Fibroblast of lung (primary cell): ENCODE measurements around the gene GNA12. TPM values are rescaled to one million over a fixed set of nuclear protein-coding genes. Genes with fewer than 3 reads are reported as not detected.

Experiments
- DNase-seq, 2 donors: peaks; one replicate each; pipeline versions ENCODE4 v3.0.0 to v3.0.0-alpha.2; 2010; ENCODE audit warnings: low read depth in 2 of 2
- H2AFZ ChIP-seq: 2 replicates; pipeline ENCODE4 v1.5.1; 2012; ENCODE audit warnings: low read length, control low read depth, inconsistent platforms
- H3K27ac ChIP-seq: 2 replicates; pipeline ENCODE4 v1.5.1; 2011; ENCODE audit warnings: low read length, control low read depth; ENCODE audit not compliant: insufficient read depth
- H3K27me3 ChIP-seq: 2 replicates; pipeline ENCODE4 v1.5.1; 2011; ENCODE audit warnings: mild to moderate bottlenecking, low read length; ENCODE audit not compliant: control insufficient read depth, insufficient read depth
- H3K36me3 ChIP-seq: 2 replicates; pipeline ENCODE4 v1.5.1; 2011; ENCODE audit warnings: low read length; ENCODE audit not compliant: control insufficient read depth, insufficient read depth
- H3K4me1 ChIP-seq: 2 replicates; pipeline ENCODE4 v1.5.1; 2011; ENCODE audit warnings: low read length; ENCODE audit not compliant: control insufficient read depth, insufficient read depth; ENCODE audit errors: extremely low read depth
- H3K4me2 ChIP-seq: 2 replicates; pipeline ENCODE4 v1.5.1; 2011; ENCODE audit warnings: low read length, control low read depth; ENCODE audit not compliant: insufficient read depth; ENCODE audit errors: extremely low read depth
- H3K4me3 ChIP-seq, 4 experiments: fragments of 200-600 bp in 1 of 4; sonication (generic) in 1 of 4; replicated peaks in 1 of 4; 2 replicates each; pipeline ENCODE4 v1.5.1; 2011 to 2016; ENCODE audit warnings: low read length in 4 of 4, low read depth in 3 of 4, mild to moderate bottlenecking in 3 of 4, control low read depth in 2 of 4, inconsistent platforms in 1 of 4, mixed read lengths in 1 of 4; ENCODE audit not compliant: insufficient read depth in 1 of 4; ENCODE audit errors: control extremely low read depth in 1 of 4
- H3K79me2 ChIP-seq: 2 replicates; pipeline ENCODE4 v1.5.1; 2012; ENCODE audit warnings: mild to moderate bottlenecking, low read length, inconsistent platforms; ENCODE audit not compliant: control insufficient read depth, insufficient read depth
- H3K9ac ChIP-seq: 2 replicates; pipeline ENCODE4 v1.5.1; 2011; ENCODE audit warnings: mild to moderate bottlenecking, low read length, control low read depth; ENCODE audit not compliant: insufficient read depth
- H3K9me3 ChIP-seq: 2 replicates; pipeline ENCODE4 v1.5.1; 2012; ENCODE audit warnings: low read depth, low read length; ENCODE audit not compliant: control insufficient read depth, insufficient read depth
- H4K20me1 ChIP-seq: 2 replicates; pipeline ENCODE4 v1.5.1; 2011; ENCODE audit warnings: low read length; ENCODE audit not compliant: control insufficient read depth, insufficient read depth; ENCODE audit errors: extremely low read depth
- EZH2 ChIP-seq: IDR thresholded peaks from 2 replicates; pipeline ENCODE4 v1.5.1; 2012; ENCODE audit warnings: low read length, control low read depth, mild to moderate bottlenecking; ENCODE audit errors: missing control alignments
- polyA plus RNA-seq, 2 donors: library from polyadenylated mRNA; depleted of rRNA in 1 of 2; stranded (reverse) in 1 of 2; unstranded in 1 of 2; fragments of >200 nt; gene quantifications; 2 replicates each; pipeline ENCODE4 v1.2.1, GENCODE V29; 2011 to 2012; ENCODE audit warnings: missing spikeins in 1 of 2
- total RNA-seq: library from RNA; depleted of rRNA; stranded (reverse); fragments of >200 nt; gene quantifications from 2 replicates; pipeline ENCODE4 v1.2.1, GENCODE V29; 2014
- TF ChIP-seq, protein P1 (sequence below), 2 donors: IDR thresholded peaks in 1 of 2; conservative IDR thresholded peaks in 1 of 2; 1 replicate in 1 of 2; 2 replicates in 1 of 2; pipeline ENCODE4 v1.5.1; 2011 to 2012; ENCODE audit warnings: low read length in 2 of 2, control low read depth in 1 of 2, inconsistent platforms in 1 of 2, low read depth in 1 of 2, mild to moderate bottlenecking in 1 of 2

GNA12 gene
- total and polyA plus RNA-seq, 2 donors (not counting 1 experiment from before 2014, with no cell fraction given) = 36.2 to 137 TPM

- peak overlapping the region; percentile 76 for H3K4me2 ChIP-seq
- no peak overlapping the region for H2AFZ ChIP-seq
- no peaks in the 10 kb centered on the region for H4K20me1 ChIP-seq
- H3K27ac ChIP-seq = peak overlapping the region; percentile 96
- no peaks in the 10 kb centered on the region for H3K36me3 ChIP-seq
- DNase-seq = peak in 1 of 2 donors; percentile 74
- no peaks in the 10 kb centered on the region for H3K9me3 ChIP-seq
- peaks cover 54% of the 10 kb centered on the region for H3K79me2 ChIP-seq
- peak overlapping the region in 2 of 4 experiments; percentile 1 to 29 for H3K4me3 ChIP-seq
- TF ChIP-seq EZH2 = no peak
- TF ChIP-seq, protein P1, sequence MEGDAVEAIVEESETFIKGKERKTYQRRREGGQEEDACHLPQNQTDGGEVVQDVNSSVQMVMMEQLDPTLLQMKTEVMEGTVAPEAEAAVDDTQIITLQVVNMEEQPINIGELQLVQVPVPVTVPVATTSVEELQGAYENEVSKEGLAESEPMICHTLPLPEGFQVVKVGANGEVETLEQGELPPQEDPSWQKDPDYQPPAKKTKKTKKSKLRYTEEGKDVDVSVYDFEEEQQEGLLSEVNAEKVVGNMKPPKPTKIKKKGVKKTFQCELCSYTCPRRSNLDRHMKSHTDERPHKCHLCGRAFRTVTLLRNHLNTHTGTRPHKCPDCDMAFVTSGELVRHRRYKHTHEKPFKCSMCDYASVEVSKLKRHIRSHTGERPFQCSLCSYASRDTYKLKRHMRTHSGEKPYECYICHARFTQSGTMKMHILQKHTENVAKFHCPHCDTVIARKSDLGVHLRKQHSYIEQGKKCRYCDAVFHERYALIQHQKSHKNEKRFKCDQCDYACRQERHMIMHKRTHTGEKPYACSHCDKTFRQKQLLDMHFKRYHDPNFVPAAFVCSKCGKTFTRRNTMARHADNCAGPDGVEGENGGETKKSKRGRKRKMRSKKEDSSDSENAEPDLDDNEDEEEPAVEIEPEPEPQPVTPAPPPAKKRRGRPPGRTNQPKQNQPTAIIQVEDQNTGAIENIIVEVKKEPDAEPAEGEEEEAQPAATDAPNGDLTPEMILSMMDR (conservative IDR thresholded peaks at IDR 0.05 in 1 of 2, IDR thresholded peaks at IDR 0.05 in 1 of 2; ENCODE audit: low read depth in 1 of 2, low read length in 2 of 2) = no peak
- H3K27me3 ChIP-seq = no peaks in the 10 kb centered on the region
- peaks cover 48% of the 10 kb centered on the region for H3K4me1 ChIP-seq
- no peak overlapping the region for H3K9ac ChIP-seq
Observed at GRCh38 chr7:2757361-2757903, 86.7 kb downstream of the GNA12 start.

DNA sequence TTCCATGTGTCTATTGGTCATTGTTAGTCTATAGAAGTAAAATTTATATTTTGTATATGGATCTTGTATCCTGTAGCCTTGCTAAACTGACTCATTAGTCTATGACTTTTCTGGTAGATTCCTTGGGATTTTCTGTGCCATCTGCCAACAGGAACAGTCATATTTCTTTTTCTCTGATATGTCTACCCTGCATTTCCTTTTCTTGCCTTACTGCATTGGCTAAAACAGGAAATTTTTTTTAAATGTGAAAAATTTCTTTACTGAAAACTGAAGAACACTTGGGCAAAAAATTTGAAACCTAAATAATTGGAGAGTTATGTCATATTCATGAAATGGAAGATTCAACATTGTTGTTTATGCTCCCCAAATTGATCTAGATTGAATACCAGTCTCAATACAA is 88.6 kb downstream of the GNA12 start:
- Histone ChIP-seq H3K9ac (no peak overlapping the region), H2AFZ (no peak overlapping the region), H3K4me1 (peaks cover 30% of the 10 kb centered on the region), H3K79me2 (peaks cover 47% of the 10 kb centered on the region), H3K4me3 (no peak overlapping the region), H3K4me2 (no peak overlapping the region), H3K9me3 (no peaks in the 10 kb centered on the region), H3K27ac (no peak overlapping the region), H3K36me3 (no peaks in the 10 kb centered on the region), H3K27me3 (no peaks in the 10 kb centered on the region), H4K20me1 (no peaks in the 10 kb centered on the region)
- no peak for TF ChIP-seq EZH2
- TF ChIP-seq, protein P1 (conservative IDR thresholded peaks at IDR 0.05 in 1 of 2, IDR thresholded peaks at IDR 0.05 in 1 of 2; ENCODE audit: low read depth in 1 of 2, low read length in 2 of 2) = no peak
- DNase-seq = no peak

DNA sequence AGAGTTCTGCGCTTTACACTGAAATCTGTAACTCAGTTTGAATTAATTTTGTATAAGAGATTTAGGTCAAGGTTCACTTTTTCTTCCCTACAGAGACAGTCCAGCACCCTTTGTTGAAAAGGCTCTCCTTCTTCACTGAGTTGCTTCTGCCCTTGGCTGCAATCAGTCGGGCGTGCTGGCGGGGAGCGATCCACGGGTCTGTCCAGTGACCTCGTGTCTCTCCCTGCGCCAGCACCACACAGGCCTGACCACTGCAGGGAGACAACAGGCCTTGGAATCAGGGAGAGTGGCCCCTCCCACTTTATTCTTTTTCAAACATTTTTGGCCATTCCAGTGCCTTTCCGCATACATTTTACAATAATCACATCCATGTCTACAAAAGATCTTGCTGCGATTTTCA is 89.2 kb downstream of the GNA12 start:
- no peak overlapping the region for H3K9ac ChIP-seq
- no peaks in the 10 kb centered on the region for H3K9me3 ChIP-seq
- H3K4me1 ChIP-seq = peaks cover 24% of the 10 kb centered on the region
- H3K27me3 ChIP-seq = no peaks in the 10 kb centered on the region
- H3K36me3 ChIP-seq = no peaks in the 10 kb centered on the region
- H3K4me3 ChIP-seq = no peak overlapping the region
- H3K79me2 ChIP-seq = peaks cover 46% of the 10 kb centered on the region
- TF ChIP-seq, protein P1 (conservative IDR thresholded peaks at IDR 0.05 in 1 of 2, IDR thresholded peaks at IDR 0.05 in 1 of 2; ENCODE audit: low read depth in 1 of 2, low read length in 2 of 2) = no peak
- no peak for TF ChIP-seq EZH2
- no peak overlapping the region for H3K4me2 ChIP-seq
- H2AFZ ChIP-seq = no peak overlapping the region
- no peaks in the 10 kb centered on the region for H4K20me1 ChIP-seq
- H3K27ac ChIP-seq = no peak overlapping the region
- no peak for DNase-seq
